GM19324 (cell line): Measurements from ENCODE around the gene EYS.

Source experiments
- ATAC-seq: cut with Tn5 transposase; IDR thresholded peaks from one replicate; pipeline ENCODE4 v1.9.1; 2021; ENCODE audit warnings: mild to moderate bottlenecking, moderate library complexity; ENCODE audit not compliant: unreplicated experiment, low FRiP score

The EYS gene

GRCh38 chr6:64777941-64778785 lies 928.9 kb downstream of the EYS start:
- ATAC-seq: no peak

- ATAC-seq: no peak
Measured at GRCh38 chr6:64776359-64776758, 930.7 kb downstream of the EYS start.

- ATAC-seq: no peak
Measured at GRCh38 chr6:64774881-64775280, 932.1 kb downstream of the EYS start.

GRCh38 chr6:64750910-64751309 lies 956.1 kb downstream of the EYS start:
- no peak for ATAC-seq

DNA sequence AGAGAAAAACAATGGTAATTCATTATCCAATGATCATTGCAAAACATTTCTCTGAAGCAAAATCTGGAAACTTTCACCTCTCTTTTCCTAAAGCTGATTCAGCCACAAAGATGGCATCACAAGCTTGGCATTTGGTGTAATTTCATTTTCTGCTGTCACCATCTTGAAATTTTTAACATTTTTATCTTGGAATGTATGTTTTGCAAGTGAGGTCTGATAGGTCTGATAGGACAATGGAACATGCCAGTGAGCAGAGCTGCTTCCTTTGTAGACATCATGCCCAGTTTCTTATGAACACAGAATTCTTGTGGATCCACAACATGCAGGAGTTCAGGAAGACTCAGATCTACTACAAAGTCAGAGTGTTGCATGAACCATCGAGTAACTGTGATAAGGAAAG lies 969.6 kb downstream of the EYS start:
- no peak for ATAC-seq

DNA sequence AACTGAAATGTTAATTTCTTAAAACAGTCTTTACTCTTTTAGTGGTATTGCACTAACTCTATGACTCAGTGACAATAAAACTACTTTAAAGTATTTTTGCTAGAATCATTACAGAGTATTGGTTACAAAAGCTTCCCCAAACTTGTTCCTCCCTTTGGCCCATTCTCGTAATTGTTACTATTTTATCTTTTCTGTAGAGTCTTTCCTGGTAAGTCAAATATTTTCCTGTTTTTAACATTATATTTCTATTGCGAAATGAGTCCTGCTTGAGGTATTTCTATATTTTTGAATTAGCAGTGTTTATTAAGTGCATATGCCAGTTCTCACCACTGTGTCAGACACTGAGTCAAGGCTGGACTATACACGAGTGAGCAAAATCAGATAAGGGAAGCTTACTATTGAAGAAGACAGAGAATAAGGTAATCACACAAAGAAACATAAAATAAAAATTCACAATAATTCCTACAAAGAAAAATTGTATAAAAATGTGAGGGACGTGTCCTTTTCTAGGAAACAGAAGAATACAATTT lies 970.5 kb downstream of the EYS start:
- no peak for ATAC-seq

DNA sequence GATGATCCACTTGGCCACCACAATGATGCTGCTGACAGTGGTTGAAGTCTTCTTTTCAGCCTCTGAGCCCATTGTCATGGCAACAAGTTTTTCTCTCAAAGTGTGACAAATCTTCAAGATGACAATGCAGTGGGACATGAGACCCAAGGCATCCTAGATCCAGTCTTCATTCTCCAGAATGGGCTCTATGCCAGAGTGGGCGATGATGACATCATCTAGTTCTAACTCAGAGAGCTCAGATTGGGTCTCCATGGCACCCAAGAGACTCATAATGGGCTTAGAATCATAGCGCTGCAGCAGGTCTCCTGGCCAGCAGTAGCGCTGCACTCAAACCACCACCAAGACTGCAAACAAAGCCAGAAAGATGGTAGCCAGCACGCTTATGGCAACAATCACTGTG lies 973.6 kb downstream of the EYS start:
- ATAC-seq: no peak

GRCh38 chr6:64732888-64733287 lies 974.1 kb downstream of the EYS start:
- ATAC-seq: no peak

- ATAC-seq: no peak
Measured at GRCh38 chr6:64729522-64729921, 977.5 kb downstream of the EYS start.

DNA sequence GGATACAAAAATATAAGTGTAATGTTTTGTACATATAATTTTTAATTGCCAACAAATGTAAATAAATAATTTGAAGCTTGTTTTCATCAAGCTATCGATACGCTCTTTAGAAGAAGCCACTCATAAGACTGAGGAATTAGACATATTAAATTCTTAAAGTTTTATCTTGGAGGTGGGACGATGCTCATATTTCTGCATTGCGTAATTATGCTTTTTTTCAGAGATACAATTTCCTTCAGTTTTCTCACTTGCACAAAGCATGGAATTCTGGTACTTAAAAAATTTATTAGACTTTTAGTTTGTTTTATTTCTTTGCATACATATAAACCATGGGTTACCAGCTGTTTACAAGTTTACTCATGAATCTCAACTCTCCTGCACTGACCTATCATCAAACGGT lies 980.0 kb downstream of the EYS start:
- no peak for ATAC-seq

GRCh38 chr6:64724091-64724490 lies 982.9 kb downstream of the EYS start:
- no peak for ATAC-seq

DNA sequence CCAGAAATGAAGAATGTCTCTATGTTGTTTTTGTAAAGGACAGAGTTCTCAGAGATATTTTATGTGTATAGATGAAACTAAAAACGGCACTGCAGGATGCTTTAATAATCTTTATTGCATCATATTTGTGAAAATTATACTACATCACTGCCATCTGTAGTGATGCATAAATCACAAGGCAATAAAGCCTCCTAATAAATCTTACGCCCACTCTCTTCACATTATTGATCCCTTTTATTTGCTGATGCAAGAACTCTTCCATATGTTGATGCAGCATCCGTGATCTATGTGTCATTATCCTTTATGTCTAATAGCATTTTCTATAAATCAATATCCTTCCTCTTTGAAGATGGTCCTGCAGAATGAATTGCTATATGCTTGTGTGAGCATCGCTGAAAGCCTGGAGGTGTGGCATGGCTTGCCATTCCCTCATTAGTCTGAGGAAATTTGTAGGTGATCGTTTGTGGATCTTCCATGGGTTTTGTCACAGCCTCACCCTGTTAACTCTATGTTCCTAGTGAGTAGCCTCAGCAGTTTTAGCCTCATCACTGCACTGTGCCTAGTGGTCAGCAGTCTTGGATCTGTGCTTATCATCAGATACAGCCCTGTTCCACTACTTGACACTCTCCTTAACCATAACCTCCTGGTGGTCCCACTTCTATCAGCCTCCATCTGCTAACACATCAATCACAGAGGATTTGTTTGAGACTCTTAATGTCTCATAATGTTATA lies 983.5 kb downstream of the EYS start:
- ATAC-seq: no peak

DNA sequence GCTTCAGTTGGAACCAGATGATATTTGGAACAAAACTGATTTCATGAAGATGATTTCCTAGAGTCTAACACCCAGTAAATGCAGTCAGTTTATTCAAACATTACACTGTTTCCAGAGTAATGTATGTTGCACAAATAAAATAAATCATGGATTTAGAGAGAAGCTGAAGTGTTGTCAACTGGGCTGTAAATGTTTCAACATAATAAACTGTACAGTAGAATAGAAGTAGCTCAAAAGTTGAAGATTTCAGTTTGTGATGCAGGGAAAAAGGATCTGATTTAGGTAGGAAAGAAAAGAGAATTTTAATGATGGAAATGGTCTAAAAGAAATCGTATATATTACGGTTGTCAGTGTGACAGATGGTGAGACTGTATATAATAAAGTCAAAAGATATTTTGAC lies 985.2 kb downstream of the EYS start:
- ATAC-seq: no peak

- no peak for ATAC-seq
Measured at GRCh38 chr6:64717281-64717680, 989.7 kb downstream of the EYS start.

- ATAC-seq: no peak
Measured at GRCh38 chr6:64715624-64716023, 991.4 kb downstream of the EYS start.

DNA sequence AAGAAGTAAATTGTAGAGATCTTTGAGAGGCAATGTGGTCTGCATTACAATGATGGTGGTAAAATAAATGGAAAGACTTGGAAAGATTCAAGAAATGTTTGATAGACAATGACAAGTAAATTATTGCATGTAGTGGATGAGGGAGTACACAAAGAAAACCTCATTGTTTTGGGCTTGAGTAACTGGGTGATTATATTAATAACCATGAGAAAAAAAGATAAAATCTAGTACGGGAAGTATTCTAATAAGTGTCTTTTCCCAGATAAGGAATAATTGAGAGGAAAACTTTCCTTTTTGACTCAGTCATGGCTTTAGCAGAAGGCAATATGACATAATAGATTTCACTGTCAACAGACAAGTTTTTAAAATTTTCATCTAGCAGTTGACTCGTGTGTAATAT lies 993.0 kb downstream of the EYS start:
- no peak for ATAC-seq

GRCh38 chr6:64713175-64713574 lies 993.9 kb downstream of the EYS start:
- ATAC-seq: no peak

DNA sequence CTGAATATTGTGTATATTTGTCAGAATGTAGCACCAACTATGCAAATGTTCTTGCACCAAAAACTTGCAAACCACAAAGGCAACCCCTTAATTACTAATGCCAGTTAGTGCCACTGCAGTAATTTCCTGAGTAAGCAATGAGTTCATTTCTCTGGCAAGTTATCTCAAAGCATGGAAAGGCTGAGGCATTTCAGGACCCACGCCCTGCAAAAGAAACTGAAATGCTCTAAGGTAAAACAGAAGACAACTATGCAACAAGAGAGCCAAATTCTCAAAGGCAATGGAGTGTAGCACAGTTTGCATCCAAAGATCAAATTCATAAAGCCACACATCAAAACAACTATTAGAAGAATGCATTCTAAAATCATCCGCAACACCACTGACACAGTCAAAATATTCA lies 994.4 kb downstream of the EYS start:
- ATAC-seq: no peak

DNA sequence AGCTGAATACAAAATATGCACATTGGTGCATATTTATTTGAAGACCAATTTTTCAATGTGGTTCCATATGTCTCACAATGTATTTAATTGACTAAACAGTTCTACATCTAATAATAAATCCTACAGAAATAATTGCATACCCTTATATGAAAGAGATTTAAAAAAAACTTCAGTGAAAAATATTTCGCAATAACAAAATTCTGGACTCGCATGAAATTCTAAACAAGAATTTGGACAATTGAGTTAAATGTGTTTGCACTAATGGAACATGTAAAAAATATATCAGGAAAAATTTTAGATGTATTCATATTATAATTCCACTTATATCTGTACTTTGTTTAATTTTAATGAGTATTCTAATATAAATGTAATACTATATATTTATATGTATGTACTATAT lies 1003.1 kb downstream of the EYS start:
- no peak for ATAC-seq

DNA sequence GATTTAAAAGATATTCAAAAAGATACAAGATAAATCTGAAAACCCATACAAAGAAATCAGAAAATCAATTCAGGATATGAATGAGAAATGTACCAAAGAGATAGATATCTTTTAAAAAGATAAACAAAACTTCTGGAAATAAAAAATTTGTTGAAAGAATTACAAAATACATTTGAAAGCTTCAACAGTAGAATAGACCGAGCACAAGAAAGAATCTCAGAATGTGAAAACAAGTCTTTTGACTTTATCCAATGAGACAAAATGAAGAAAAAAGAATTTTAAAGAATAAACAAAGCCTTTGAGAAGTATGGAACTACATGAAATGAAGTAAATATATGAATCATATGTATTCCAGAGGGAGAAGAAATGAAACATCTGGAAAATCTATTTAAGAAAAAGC lies 1011.0 kb downstream of the EYS start:
- no peak for ATAC-seq

DNA sequence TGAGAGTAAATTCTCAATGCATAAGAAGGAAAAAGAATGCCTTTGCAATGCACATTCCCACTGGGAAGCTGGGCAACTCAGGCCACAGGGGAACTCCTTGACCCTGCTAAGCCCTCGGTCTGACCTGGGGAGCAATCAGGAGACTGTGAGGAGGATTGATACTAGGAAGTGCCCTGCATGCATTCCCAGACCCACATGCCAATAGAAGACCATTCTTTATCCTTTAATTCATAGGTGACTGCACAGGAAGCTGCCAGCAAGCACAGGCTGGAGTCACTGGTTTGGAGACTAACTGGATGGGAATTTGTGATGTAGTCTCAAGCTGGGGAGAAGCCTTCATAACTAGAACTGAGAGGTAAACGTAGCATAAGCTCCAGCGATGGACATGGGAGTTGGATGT lies 1012.7 kb downstream of the EYS start:
- ATAC-seq: no peak

DNA sequence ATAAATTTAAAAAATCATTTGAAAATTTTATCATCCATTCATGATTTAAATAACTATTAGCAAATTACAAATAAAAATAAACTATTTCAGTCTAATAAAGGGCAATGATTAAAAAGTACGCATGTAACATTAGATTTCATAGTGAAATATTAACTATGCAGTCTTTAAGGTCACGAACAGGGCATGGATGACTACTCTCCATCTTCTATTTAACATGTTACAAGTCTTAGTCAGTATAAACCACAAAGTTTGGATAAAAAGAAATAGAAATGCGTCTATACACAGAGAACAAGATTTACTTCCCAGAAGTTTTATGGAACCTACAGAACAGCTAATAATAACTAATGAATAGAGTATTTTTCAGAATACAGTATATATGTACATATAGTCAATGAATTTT lies 1016.0 kb downstream of the EYS start:
- ATAC-seq: no peak
